Retinal pigment epithelial cell (primary cell): ENCODE results near the gene PCDHB7.
"Not testable (repeated sequence)": the region's sequence is repeated elsewhere in the genome, so short reads cannot be mapped to it uniquely, and the experiment has no call there.

Experiments
- DNase-seq: peaks from one replicate; pipeline ENCODE4 v3.0.0-alpha.2; 2010; ENCODE audit warnings: low read depth
- H3K4me3 ChIP-seq: 2 replicates; pipeline ENCODE4 v1.5.1; 2011; ENCODE audit warnings: mild to moderate bottlenecking, low read length, control low read depth, moderate library complexity
- CTCF ChIP-seq: conservative IDR thresholded peaks from 2 replicates; pipeline ENCODE4 v1.5.1; 2011; ENCODE audit warnings: low read depth, low read length, control low read depth, inconsistent platforms

Gene PCDHB7

GRCh38 chr5:141172381-141173204 is at the start of gene PCDHB7:
PCDHB7 (plus strand) TSS chr5:141172644; CDS start chr5:141172836, 192 bp downstream.
- TF ChIP-seq CTCF, result peak; percentile 38
- no peak within 1 kb of the TSS for H3K4me3 ChIP-seq
- DNase-seq, result no peak

GRCh38 chr5:141123396-141124135 is 48.9 kb upstream of the PCDHB7 start:
- H3K4me3 ChIP-seq, DNase-seq: not testable (repeated sequence)

GRCh38 chr5:141127305-141127704 is 45.1 kb upstream of the PCDHB7 start:
- DNase-seq, result no peak
- H3K4me3 ChIP-seq, result no peak overlapping the region
- no peak for TF ChIP-seq CTCF

- TF ChIP-seq CTCF, result peak; percentile 28
- DNase-seq, result no peak
- peak within 1 kb of the TSS; percentile 2 for H3K4me3 ChIP-seq
Measured at GRCh38 chr5:141135030-141135717, 37.3 kb upstream of the PCDHB7 start, which contains the start of gene PCDHB5. PCDHB5 (plus strand) TSS chr5:141135206; CDS start chr5:141135435, 229 bp downstream.

GRCh38 chr5:141135718-141136266 is 36.7 kb upstream of the PCDHB7 start:
- DNase-seq, result no peak
- no peak overlapping the region for H3K4me3 ChIP-seq
- TF ChIP-seq CTCF, result no peak

- not testable (repeated sequence) for DNase-seq, H3K4me3 ChIP-seq
Measured at GRCh38 chr5:141137346-141137745, 35.1 kb upstream of the PCDHB7 start.

- DNase-seq, result no peak
- no peak within 1 kb of the TSS for H3K4me3 ChIP-seq
- no peak for TF ChIP-seq CTCF
Measured at GRCh38 chr5:141149812-141150211, 22.6 kb upstream of the PCDHB7 start, which contains the start of gene PCDHB6. PCDHB6 (plus strand) TSS chr5:141150057; CDS start chr5:141150258, 201 bp downstream.
